Globus pallidus (tissue), 1 donor: ENCODE results near the gene ARHGAP11A.
"Not testable (repeated sequence)": the region's sequence is repeated elsewhere in the genome, so short reads cannot be mapped to it uniquely, and the experiment has no call there.

ENCODE experiments used
- DNase-seq: peaks from one replicate; pipeline ENCODE4 v3.0.0-alpha.2; 2015; ENCODE audit warnings: low spot score

The ARHGAP11A gene, protein sequence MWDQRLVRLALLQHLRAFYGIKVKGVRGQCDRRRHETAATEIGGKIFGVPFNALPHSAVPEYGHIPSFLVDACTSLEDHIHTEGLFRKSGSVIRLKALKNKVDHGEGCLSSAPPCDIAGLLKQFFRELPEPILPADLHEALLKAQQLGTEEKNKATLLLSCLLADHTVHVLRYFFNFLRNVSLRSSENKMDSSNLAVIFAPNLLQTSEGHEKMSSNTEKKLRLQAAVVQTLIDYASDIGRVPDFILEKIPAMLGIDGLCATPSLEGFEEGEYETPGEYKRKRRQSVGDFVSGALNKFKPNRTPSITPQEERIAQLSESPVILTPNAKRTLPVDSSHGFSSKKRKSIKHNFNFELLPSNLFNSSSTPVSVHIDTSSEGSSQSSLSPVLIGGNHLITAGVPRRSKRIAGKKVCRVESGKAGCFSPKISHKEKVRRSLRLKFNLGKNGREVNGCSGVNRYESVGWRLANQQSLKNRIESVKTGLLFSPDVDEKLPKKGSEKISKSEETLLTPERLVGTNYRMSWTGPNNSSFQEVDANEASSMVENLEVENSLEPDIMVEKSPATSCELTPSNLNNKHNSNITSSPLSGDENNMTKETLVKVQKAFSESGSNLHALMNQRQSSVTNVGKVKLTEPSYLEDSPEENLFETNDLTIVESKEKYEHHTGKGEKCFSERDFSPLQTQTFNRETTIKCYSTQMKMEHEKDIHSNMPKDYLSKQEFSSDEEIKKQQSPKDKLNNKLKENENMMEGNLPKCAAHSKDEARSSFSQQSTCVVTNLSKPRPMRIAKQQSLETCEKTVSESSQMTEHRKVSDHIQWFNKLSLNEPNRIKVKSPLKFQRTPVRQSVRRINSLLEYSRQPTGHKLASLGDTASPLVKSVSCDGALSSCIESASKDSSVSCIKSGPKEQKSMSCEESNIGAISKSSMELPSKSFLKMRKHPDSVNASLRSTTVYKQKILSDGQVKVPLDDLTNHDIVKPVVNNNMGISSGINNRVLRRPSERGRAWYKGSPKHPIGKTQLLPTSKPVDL

GRCh38 chr15:32615051-32615870 is at the start of gene ARHGAP11A:
ARHGAP11A (plus strand) TSS chr15:32615504; CDS start chr15:32616212, 708 bp downstream.
- peak; percentile 91 for DNase-seq

DNA sequence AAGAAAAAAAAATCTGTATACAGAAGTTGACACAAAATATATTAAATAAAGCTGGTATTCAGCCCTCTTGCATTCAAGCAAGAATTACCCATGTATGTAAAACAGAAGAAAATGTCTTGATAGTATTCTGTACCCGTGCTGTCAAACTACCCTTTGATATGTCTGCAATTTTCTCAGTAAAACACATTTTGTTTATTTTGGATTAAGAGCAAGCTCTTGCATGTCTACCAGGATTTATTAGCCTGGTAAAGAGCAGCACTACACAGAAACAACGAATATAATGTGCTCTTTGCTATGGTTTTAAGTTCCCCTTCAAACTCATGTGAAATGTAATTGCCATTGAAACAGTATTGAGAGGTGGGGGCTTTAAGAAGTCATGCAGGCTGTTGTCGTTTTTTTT is 46.3 kb upstream of the ARHGAP11A start:
- DNase-seq: not testable (repeated sequence)

DNA sequence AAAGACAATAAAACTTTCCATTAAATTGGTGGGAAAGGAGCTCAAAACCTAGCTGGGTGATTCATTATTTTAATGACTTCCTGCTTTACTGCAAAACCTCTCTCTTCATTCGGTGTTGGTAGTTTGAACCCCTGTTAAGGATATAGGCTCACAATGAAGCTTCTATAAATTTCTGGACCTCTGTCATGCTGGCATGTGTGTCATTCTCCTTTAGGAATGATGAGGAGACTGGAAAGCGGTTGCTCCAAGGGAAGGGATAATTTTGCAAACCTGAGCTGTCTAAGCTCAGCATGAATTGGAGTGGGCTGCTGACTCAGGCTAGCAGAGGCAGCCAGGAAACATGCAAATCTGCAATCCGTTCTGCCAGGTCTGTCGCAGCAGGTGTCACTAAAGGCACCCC is 36.8 kb upstream of the ARHGAP11A start:
- DNase-seq: not testable (repeated sequence)

DNA sequence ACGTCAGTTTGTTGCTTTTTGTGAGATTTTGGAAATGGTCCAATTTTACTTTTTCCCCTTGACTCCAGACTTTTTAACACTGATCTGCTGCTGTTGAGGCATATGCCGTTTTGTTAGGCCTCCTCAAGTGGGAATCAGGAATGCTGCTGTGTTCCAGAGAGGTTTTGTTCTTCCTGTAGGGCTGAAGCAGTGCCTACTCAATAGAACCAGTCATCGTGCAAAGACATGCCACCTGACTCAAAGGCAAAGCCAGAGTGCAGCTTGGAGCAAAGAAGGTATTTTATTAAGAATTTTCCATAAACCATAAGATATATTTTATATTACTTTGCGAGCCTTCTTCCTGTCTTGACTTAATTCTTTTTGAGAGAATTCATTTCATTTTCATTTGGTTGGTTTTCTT is 29.5 kb upstream of the ARHGAP11A start:
- DNase-seq: not testable (repeated sequence)

- DNase-seq: not testable (repeated sequence)
Observed at GRCh38 chr15:32593151-32593550, 22.2 kb upstream of the ARHGAP11A start, which contains the start of gene GOLGA8N. GOLGA8N (plus strand) TSS chr15:32593456.

GRCh38 chr15:32609518-32609917 is 5.8 kb upstream of the ARHGAP11A start:
- DNase-seq: not testable (repeated sequence)

DNA sequence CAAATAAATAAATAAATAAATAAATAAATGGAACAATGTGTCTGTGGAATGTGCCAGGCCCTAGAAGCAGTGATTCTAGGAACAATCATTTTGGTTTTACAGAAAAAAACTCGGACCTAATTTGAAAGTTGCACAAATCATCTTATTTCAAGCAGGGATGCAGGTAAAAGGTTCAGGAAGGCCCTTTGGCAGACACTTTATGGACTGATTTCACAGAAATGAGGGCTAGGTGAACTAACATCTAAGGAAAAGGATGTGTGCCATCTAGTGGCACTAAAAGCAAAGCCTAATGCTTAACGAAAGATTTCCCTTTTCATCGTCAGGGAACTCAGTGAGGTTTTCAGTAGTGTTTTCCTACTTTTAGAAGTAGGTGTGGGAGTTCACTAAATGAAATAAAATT is 4.6 kb upstream of the ARHGAP11A start:
- DNase-seq: peak; percentile 20

GRCh38 chr15:32614712-32615050 is 623 bp upstream of the ARHGAP11A start:
- not testable (repeated sequence) for DNase-seq

- not testable (repeated sequence) for DNase-seq
Observed at GRCh38 chr15:32615871-32616426, 645 bp downstream of the ARHGAP11A start.

GRCh38 chr15:32636410-32636809 is 21.1 kb downstream of the ARHGAP11A start:
- DNase-seq: no peak

DNA sequence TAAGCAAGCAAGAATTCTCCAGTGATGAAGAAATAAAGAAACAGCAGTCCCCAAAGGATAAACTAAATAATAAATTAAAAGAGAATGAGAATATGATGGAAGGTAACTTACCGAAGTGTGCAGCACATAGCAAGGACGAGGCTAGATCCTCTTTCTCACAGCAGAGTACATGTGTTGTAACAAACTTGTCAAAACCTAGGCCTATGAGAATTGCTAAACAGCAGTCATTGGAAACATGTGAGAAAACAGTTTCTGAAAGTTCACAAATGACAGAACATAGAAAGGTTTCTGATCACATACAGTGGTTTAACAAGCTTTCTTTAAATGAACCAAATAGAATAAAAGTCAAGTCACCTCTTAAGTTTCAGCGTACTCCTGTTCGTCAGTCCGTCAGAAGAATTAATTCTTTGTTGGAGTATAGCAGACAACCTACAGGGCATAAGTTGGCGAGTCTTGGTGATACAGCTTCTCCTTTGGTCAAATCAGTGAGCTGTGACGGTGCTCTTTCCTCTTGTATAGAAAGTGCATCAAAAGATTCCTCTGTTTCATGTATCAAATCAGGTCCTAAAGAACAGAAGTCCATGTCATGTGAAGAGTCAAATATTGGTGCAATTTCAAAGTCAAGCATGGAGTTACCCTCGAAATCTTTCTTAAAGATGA is 21.7 kb downstream of the ARHGAP11A start:
- DNase-seq: no peak

GRCh38 chr15:32637704-32638103 is 22.4 kb downstream of the ARHGAP11A start:
- DNase-seq: no peak

- DNase-seq: peak; percentile 69
Observed at GRCh38 chr15:32641517-32642059, 26.3 kb downstream of the ARHGAP11A start, which contains the start of gene SCG5. SCG5 (plus strand) TSS chr15:32641710; CDS start chr15:32643593, 1,883 bp downstream.

- no peak for DNase-seq
Observed at GRCh38 chr15:32642667-32643435, 27.5 kb downstream of the ARHGAP11A start.

DNA sequence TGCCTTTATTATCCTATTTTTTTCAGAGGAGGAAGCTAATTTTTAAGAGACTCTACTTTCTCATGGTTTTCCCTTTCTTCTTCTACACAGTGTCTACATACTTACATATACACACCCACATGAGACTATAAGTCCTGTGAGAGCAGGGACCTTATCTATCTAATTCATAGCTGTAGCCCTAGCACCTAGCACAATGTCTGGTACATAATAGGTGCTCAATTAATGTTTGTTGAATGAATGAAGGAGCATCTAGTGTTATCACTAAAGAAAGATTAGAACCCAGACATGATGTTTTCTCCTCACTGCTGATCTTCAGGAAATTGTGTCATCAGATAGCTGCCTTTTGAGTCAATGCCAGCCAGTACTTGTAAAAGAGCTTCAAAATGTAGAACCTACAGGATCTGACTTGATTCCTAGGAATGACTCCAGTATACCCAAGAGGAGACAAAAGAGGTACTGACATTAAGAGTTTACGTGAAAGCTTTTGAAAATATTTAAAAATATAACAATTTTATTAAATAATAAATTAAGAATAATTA is 28.7 kb downstream of the ARHGAP11A start:
- DNase-seq: no peak

- no peak for DNase-seq
Observed at GRCh38 chr15:32646291-32646690, 31.0 kb downstream of the ARHGAP11A start.

GRCh38 chr15:32649342-32649741 is 34.0 kb downstream of the ARHGAP11A start:
- DNase-seq: no peak

- DNase-seq: peak; percentile 66
Observed at GRCh38 chr15:32651229-32651837, 36.0 kb downstream of the ARHGAP11A start.

DNA sequence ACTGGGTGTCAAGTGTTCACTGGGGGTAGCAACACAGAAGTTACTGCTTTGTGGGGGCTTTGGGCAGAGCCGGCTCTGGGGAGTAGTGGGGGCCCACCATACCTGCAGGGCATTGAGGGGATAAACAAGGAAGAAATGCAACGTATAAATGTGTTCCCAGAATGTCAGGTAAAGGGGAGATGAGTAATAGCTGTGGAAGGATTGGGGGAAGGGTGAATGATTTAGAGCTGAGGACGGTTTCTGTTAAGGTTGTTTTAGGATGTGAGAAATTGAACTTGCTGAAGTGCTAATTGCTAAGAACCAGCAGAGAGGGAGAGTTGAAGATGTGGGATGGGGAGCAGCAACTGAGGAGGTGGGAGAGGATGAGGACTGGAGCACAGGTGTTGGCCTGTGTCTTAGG is 36.9 kb downstream of the ARHGAP11A start:
- DNase-seq: no peak
